ENCODE results near the gene TECTA.

- TF ChIP-seq CTCF (IDR thresholded peaks at IDR 0.05) (no peak), POLR2A (IDR thresholded peaks at IDR 0.05) (no peak)
Observed at GRCh38 chr11:121086866-121087265, 14.2 kb upstream of the TECTA start.
